ENCODE results near the gene NAP1L5.

GRCh38 chr4:88718098-88718497, 20.5 kb upstream of the NAP1L5 start:
- TF ChIP-seq PRDM10 (tag by site-specific recombination; IDR thresholded peaks at IDR 0.05) (no peak), ZNF48 (tag by site-specific recombination; IDR thresholded peaks at IDR 0.05) (no peak), ZNF10 (tag by site-specific recombination; IDR thresholded peaks at IDR 0.05) (no peak)
